GM19099 (cell line): ENCODE results near the gene ABI1.

Experiments
- POLR2A ChIP-seq: IDR thresholded peaks from 3 replicates; pipeline ENCODE4 v1.6.1; 2011; ENCODE audit warnings: low read depth; ENCODE audit not compliant: insufficient read length; ENCODE audit errors: extremely low read depth

The ABI1 gene

DNA sequence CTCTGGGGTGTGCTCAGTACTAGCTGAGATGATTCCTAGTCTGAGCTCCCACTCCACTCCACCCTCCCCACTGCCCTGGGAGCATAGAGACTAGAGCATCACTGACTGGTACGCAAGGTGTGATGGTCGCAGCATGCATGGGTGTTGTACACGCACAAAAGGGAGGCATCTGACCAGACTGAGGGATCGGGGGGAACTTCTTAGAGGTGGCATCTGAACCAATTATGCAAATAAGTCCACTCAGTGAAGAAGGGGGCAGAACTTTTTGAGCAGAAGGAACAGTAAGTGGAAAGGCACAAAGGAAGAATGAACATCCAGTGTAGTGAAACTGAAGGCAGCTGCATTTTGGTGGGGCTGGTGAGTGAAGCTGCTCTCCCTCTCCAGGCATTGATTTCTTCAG is 137.7 kb downstream of the ABI1 start:
- TF ChIP-seq POLR2A = no peak

GRCh38 chr10:26721561-26721960 is 139.2 kb downstream of the ABI1 start:
- no peak for TF ChIP-seq POLR2A

- no peak for TF ChIP-seq POLR2A
Measured at GRCh38 chr10:26717476-26717875, 143.3 kb downstream of the ABI1 start.

DNA sequence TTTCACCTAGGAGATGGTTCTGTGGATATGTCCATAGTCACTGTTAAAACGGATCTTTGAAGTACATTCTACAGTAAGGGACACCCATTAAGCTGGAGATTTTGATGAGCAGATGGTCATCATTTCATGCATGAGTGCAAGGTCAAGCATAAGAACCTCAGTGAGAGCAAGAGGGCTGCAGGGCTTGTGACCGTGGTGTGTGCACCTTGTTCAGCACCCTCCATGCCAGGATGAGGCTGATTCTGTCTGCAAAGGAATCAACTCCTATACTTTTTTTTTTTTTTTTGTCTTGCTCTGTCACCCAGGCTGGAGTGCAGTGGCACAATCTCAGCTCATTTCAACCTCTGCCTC is 145.6 kb downstream of the ABI1 start:
- no peak for TF ChIP-seq POLR2A

DNA sequence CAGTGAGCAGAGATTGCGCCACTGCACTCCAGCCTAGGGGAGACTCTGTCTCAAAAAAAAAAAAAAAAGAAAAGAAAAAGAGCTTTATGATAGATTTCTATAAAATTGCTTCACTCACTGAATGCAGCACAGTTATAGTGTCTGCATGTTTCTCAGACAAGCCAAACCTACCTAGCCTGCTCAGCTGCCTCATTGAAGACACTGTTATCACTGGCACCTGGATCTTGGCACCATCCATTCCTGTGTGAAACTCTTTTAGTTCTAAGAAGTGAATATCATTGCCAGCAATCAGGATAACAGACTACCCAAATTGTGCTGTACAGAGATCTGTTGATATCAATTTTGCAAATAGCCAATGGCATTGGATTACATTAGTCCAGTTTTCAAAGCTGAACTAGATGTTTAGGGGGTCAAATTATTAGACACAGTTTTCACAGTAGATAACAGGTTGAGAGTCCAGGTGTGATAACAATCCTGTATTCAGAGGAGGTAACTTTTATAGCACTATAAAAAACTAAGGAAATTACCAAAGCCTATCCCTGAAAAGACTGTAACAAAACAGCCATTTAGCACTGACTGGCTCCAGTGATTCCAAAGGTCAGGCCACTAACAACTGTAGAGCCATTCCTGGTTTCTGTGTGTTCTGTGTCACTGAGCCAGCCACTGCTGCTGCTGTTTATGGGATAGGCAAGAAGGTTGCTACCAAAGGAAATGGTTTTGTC is 146.2 kb downstream of the ABI1 start:
- no peak for TF ChIP-seq POLR2A

GRCh38 chr10:26711324-26711723 is 149.4 kb downstream of the ABI1 start:
- no peak for TF ChIP-seq POLR2A

DNA sequence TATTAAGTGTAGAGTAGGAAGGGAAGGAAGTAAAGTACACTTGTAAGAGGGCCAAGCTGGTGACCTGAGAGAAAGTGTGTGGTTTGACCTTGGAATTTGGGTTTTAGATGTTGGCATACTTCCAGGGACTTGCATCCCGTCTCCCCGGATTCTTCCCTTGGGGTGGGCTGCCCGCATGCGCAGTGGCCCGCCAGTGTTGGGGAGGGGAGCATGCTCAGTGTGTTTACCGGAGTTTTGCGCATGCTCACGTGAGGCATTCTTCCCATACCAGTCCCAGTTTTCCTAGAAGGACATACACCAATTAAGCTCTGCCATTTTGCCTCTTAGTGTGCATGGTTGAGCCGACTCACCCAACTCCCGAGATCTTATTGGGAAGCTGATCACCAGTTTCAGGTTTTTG is 153.8 kb downstream of the ABI1 start:
- no peak for TF ChIP-seq POLR2A

DNA sequence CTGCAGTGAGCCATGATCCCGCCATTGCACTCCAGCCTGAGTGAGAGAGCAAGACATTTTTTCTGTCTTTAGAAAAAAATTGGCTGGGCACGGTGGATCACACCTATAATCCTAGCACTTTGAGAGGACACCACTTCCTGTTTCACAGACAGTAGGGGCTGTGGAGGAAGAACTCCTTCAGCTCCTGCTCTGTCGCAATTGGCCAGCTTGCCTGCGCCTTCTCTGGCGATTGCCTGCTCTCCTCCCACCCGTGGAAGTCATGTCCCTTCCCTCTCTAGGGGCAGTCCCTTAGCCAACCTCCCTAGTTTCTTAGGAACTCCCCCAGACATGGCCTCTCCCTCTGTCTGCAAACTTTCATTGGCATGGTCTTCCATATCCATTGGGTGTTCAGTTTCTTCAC is 154.6 kb downstream of the ABI1 start:
- no peak for TF ChIP-seq POLR2A

- TF ChIP-seq POLR2A = no peak
Measured at GRCh38 chr10:26703974-26704373, 156.8 kb downstream of the ABI1 start.

DNA sequence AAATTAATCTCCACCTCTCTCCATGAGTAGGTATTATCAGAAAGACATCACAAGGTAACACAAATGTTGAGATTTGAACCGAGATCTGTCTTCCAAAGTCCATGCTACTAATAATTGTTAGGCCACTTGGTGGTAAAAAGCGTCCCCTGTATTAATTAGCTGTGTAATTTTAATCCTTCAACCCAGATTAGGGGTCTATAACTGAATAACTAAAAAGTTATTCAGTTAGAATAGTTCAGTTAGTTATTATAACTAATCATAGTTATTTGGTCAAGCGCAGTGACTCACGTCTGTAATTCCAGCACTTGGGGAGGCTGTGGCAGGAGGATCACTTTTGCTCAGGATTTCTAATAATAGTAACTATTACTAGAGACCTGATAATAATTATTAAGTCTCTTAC is 157.7 kb downstream of the ABI1 start:
- TF ChIP-seq POLR2A = no peak

GRCh38 chr10:26700884-26701630 is 159.7 kb downstream of the ABI1 start:
- TF ChIP-seq POLR2A = no peak

DNA sequence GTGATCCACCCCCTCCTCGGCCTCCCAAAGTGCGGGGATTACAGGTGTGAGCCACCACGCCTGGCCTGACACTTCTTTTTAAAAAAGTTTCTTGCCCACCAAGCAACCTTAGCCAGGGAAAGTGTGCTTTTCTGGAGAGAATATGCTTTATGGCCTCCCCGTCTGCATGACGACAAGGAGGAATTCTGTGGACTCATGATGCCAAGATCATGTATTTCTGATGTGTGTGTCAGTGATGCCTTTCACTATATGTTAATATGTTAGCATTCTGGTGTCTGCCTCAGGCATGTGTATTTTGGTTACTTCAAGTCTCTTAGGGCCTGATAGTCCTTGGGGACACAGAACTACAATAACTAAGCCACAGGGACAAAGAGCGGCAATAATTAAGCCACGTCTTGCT is 161.1 kb downstream of the ABI1 start:
- TF ChIP-seq POLR2A = no peak

GRCh38 chr10:26698909-26699308 is 161.8 kb downstream of the ABI1 start:
- no peak for TF ChIP-seq POLR2A

DNA sequence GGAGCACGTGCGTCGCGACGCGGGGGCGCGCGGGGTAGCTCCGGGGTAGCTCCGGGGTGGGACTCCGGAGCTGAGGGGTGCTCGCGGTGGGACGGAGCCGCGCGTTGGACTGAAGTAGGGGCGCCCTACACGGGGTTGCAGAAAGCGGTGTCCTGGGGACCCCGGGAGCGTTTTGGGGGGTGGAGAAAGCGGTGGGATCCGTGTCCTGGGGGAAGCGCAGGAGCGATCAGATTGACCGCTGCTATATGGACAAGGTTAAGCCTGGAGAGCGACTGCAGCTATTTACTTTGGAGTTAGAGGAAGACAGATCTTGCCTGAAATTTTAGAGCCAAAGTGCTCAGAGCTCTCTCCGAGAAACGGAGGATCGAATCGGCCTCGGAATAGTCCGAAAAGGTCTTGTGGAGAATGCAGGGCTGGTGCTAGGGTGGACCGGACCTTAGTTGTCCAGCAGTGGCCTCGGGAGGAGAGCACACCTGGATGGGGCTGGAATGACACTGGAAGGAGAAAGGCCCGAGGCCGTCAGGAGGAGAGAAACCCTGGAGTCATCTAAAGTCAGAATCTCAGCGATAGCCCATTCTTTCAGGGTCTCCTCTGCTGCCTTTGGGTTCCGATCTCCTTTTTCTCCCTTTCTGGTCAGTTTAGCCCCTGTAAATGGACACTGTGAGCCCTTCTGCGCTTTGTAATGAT is 162.7 kb downstream of the ABI1 start:
- no peak for TF ChIP-seq POLR2A

- TF ChIP-seq POLR2A = peak; percentile 88
Measured at GRCh38 chr10:26697163-26697921, 163.4 kb downstream of the ABI1 start, which contains the start of gene PDSS1. PDSS1 (plus strand) TSS chr10:26697701; CDS start chr10:26697712, 11 bp downstream.

DNA sequence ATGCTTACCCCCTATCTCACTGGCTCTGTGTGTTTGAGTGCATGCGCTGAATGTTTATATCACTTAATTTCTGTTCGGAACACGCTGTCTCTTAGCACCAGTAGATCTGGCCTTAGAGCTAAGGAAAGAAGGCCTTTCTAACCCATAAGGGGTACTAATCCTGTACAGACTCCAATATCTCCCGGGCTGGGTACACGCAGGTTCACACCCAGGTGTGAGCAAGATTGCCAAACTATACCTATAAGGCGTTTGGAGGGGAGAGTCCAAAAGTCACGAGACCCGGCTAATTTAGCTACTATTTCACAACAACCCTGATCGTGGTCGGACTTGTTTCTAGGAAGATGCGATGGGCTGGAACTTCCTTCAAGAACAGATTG is 164.0 kb downstream of the ABI1 start:
- TF ChIP-seq POLR2A = no peak
